HG03108 (cell line): ENCODE results near the gene MICAL3.

Experiments used
- ATAC-seq: cut with Tn5 transposase; IDR thresholded peaks from one replicate; pipeline ENCODE4 v1.9.1; 2021; ENCODE audit warnings: moderate library complexity; ENCODE audit not compliant: unreplicated experiment

The MICAL3 gene

GRCh38 chr22:17873804-17874203 lies 150.6 kb downstream of the MICAL3 start:
- no peak for ATAC-seq

DNA sequence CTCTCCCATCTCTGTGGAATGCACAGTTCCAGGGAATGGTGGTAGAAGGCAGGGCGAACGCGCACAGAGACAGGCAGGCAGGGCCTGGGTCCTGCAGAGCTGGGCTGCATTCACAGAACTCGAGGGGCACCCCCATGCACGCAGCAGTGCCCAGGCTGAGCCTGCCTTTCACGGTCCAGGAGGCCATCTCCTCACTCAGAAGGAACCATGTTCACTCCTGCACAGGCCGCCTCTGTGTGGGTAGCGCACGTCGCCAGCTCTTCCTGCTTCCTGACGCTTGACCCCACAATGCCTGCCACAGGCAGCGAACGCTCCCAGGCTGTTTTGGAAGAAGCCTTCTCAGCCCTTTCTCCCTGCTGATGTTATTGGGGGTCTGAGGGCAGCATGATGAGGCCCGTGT lies 151.2 kb downstream of the MICAL3 start:
- no peak for ATAC-seq

- ATAC-seq: no peak
Measured at GRCh38 chr22:17872471-17872870, 151.9 kb downstream of the MICAL3 start.

DNA sequence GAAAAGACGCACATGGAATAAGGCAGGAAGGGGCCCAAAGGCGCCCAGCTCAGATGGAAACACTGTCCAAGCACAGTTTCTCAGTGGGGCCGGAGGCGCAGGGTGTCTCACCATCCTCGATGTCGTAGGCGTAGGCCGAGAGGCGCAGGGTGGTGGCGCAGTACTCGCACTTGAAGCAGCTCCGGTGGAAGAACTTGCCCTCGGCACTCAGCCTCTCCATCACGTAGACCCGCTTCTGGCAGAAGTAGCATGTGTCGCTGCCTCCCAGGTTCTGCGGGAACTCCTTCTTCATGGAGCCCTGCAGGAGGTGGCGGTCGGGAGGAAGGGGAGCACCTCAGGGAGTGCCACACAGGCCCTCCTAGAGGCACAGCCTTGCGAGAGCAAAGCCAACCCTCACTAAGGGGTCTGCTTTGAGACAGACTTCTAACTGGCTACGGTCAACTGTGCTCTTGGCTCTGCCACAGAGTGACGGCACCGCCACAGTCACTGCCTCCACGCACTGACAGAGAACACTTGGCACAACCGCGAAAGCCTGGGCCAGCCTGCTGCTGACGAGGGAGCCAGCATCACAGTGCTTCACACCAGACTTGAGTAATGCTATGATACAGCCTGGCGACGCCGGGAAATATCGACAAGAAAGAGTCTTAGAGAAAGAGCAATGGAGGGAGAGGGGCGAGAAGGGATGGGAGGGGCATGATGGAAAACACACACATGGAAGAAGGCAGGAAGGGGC lies 152.5 kb downstream of the MICAL3 start:
- ATAC-seq: no peak

DNA sequence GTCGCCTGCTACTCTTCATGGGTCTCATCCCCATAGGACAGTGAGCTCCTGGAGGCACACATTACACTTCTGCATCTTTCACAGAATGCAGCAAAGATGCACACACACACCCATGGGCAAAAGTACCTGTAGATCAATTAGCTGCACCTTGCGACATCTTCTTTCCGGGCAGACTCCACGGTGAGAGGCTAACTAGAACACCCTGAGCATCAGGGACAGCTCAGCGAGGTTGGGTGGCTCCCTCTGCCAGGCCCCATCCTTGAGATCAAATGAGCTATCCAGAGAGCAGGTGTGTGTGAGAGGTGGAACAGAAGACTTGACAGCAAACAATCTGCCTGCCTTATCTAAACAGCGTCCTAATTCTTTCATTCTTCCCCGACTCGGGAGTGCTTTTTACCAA lies 154.0 kb downstream of the MICAL3 start:
- ATAC-seq: no peak

- ATAC-seq: no peak
Measured at GRCh38 chr22:17869285-17870096, 154.9 kb downstream of the MICAL3 start.

DNA sequence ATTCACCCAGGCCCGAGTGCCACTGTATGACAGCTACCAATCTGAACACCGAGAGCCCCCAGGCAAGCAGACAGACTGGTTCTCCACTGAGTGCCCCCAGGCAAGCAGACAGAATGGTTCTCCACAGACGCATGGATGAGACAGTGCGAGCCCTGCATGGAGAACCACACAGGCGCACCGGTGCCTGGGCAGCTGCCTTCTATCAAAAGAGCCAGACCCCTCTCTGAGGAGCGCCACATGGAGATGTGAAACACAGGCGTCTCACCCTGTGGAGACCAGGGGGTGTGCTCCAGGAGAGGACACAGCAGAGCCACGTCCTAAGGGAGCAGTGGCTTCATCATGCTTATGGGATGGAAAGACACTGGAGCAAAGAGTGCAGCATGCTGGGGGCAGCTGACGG lies 155.6 kb downstream of the MICAL3 start:
- ATAC-seq: no peak

DNA sequence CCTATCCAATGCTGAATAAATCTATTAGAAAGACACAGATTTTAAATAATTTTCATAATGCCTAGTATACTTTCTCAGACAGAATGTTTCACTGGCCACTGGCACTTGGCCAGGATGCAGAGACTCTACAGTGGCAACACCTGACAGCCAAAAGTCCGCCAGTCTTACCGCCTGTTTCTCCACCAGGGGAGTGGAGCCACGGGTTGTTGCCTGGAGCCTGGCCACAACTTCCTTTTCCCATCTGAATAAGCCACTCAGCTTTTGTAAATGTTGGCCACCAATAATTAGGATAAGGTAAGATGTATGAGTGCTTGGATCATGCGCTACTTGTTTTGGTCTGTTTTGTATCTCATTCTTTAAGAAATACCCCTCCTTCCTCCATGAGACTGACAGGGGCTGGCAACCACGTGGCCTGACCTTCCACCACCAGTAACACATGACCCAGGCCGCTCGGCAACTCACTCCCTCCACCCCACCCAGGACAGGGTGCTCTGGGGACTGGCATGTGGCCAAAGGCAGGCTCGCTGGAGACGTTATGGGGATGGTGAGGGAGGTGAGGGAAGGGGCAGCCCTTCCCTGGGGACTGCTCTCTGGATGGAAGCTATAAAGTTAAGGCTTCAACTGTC lies 157.1 kb downstream of the MICAL3 start:
- ATAC-seq: no peak

DNA sequence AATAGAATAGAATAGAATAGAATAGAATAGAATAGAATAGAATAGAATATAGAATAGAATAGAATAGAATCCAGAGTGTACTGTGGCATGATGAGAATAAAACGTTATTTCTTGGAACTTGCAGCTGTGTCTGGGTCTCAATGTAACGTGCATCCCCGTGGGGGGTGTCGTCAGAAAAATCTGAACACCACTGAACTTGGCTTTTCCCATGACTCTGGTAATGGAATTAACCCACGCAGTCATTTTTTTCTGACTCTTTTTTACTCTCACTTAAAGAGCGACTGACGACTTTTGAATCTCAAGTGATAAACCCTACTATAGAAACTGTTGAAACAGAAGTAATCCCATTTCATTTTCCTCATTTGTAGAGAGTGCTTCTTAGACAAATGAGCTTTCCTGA lies 157.7 kb downstream of the MICAL3 start:
- no peak for ATAC-seq

DNA sequence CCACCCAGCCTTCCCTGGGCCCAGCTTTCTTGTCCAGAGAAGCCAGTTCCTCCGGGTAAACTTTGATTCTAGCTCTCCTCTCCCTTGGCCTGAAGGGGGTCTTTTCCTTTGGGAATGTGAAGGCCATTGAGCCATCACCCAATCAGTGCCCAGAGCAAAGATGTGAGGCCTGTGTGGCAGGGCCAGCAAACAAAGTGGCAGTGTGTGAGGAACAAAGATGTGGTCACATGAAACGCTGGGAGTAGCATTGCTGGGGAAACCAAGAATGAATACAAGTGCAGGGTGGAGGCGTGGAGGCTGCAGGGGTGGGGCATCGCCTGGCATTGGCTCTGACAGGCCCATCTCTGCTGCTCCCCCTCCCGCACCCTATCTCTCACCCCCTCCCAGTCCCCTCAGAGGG lies 158.2 kb downstream of the MICAL3 start:
- no peak for ATAC-seq

- no peak for ATAC-seq
Measured at GRCh38 chr22:17865183-17866055, 158.9 kb downstream of the MICAL3 start.

DNA sequence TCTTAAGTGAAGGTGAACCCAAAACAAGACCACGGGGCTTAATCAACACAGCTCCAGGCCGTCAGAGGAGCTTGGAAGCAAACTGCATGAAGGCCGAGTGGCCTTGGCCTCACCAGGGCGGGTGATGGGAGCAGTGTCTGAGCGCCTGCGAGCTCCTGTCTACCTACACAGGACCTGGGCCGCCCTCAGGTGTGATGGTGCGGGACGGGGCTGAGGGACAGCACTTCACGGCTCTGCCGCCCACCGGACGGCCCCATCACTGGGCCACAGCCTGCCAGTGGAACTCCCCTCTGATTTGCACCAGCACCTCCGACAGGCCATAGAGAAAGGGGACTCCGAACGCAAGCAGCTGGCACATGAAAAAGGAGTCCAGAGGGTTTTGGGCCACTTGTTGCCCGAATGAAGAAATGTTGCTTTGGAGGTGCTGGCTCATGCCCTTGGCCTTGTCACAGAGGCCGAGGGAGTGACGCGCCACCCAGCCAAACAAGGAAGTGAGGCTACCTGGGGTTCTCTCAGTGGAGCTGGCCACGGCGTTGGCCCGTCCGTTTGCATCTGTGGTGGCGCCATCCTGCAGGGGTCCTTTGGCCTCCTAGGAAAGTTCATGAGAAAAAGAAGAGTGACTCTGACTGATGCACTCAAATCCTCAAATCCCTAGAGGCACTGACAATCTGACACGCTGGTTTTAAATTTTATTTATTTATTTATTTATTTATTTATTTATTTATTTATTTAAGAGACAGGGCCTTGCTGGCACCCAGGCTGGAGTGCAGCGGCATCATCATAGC lies 159.8 kb downstream of the MICAL3 start:
- ATAC-seq: no peak

DNA sequence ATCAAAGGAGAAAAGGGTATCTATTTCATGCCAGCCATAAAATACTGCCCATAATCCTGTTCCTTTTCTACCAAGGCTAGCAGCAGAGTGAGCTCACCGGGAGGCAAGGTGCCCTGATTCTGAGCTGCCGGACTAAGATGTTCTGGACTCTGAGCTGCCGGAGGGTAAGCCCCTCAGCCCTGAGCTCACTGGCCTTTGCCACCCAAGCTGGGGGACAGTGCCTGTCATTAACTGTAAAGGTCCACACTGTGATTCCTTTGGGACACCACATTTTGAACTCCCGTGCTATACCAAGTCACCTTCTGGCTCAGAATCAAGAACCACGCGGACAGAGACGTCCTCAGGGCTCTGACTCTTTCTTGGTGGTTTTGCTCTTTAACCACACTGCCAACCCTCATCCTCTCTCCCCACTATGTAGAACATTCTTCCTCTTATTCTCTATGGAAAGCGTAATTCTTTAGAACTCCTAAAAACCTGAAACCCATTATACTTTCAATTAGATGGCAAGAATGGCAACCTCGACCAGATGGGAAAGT lies 161.6 kb downstream of the MICAL3 start:
- no peak for ATAC-seq

- no peak for ATAC-seq
Measured at GRCh38 chr22:17861909-17862308, 162.5 kb downstream of the MICAL3 start.

DNA sequence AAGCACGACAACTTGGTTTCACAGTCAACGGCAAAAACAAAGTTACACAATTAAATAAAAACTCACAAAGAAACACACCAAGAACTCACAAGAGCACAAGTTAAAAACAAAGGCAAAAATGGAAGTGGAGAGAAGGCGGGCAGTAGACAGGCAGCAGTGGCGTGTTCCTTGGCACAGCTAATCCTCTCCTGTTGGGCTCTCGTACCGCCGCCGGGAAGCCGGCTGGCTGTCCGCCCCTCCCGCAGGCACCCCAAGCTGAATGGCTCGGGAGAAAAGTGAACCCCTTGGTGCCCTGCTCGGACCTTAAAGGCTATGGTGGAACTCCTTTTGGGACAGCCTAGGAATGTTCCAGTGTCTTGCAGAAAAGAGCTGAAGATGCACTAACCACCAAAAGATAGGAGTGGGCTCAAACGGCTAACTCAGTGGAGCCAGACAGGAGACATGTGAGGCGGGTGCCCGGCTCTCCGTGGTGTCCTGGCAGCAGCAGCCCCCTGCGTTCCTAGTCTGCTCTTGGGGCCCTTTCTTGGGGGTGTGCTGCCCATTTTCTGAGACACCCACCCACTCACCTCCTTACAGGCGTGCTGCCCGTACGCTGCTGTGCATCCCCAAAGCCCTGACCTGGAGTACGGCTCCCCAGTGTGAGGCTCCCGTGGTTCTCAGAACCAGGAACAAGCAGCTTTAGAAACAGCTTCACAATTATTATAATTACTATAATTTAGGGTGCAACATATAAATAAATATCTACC lies 164.0 kb downstream of the MICAL3 start:
- ATAC-seq: no peak

DNA sequence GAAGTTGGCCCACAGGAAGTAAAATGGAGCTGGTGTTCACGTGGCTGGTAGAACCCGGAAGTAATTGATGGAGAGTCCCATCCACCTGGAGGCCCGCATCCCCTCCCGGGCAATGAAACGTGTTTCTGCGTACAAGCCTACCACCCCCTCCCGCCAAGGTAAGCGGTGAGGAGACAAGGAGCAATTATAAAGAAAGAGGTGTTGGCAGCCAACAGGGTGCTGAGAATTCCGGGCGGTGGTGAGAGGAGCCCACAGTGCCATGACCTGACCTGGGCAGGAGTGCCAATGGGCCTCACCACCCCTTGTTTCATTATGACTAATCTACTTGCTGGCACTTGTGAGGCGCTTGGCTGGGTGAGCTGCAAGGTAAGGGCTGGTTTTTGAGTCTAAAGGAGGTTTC lies 166.3 kb downstream of the MICAL3 start:
- no peak for ATAC-seq

- no peak for ATAC-seq
Measured at GRCh38 chr22:17855572-17856290, 168.6 kb downstream of the MICAL3 start.

DNA sequence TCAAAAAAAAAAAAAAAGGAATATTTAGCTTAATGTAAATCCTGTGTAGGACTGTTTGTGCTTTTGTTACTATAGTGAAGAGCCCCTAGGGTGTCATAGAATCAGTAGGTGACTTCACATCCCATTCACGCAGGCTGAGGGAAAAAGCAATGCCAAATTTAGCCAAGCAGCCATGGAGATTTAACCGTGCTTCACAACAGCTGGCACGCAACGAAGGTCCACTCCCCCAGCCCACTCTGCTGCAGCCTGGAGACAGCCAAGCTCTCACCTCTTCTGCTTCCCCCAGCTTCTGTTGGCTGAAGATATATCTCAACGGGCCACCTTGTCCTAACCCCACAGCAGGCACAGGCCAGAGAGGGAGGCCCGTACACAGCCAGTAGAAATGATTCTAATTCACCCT lies 171.3 kb downstream of the MICAL3 start:
- no peak for ATAC-seq

- no peak for ATAC-seq
Measured at GRCh38 chr22:17851759-17852158, 172.6 kb downstream of the MICAL3 start.
